K562 (cell line): ENCODE results near the gene ACOX1. TPM values are rescaled to one million over a fixed set of nuclear protein-coding genes. Genes with fewer than 3 reads are reported as not detected.
A peak's percentile ranks its signal among the peaks of the same experiment; 100 is the strongest.

Source experiments
- ILF3 ChIP-seq: fragments of 450-650 bp; IDR thresholded peaks from 2 replicates; pipeline ENCODE4 v1.6.1; 2018; ENCODE audit warnings: antibody characterized with exemption, mild to moderate bottlenecking, moderate library complexity, borderline replicate concordance
- JUNB ChIP-seq: fragments of 450-650 bp; formaldehyde crosslinking; conservative IDR thresholded peaks from 2 replicates; pipeline ENCODE4 v1.4.0; 2020; ENCODE audit warnings: mild to moderate bottlenecking
- KDM1A ChIP-seq, 2 experiments: fragments of 450-650 bp; IDR thresholded peaks; 2 replicates each; pipeline ENCODE4 v1.6.1; 2016; ENCODE audit warnings: mild to moderate bottlenecking in 2 of 2
- KLF10 ChIP-seq: fragments of 250-450 bp; sonication (Bioruptor Pico); IDR thresholded peaks from 2 replicates; pipeline ENCODE4 v1.6.1; 2021; ENCODE audit warnings: matching md5 sums
- MAFF ChIP-seq: IDR thresholded peaks from 2 replicates; pipeline ENCODE4 v1.6.1; 2012; ENCODE audit warnings: low read length, improper control_type of control experiment
- MAZ ChIP-seq, 2 experiments: fragments of 450-650 bp in 1 of 2; sonication (generic) in 1 of 2; formaldehyde crosslinking; IDR thresholded peaks in 1 of 2; conservative IDR thresholded peaks in 1 of 2; 2 replicates each; pipeline versions ENCODE4 v1.4.0 to v1.5.0; 2020; ENCODE audit warnings: mild to moderate bottlenecking in 1 of 2, missing genetic modification reagents in 1 of 2
- PHB ChIP-seq: fragments of 250-450 bp; sonication (Bioruptor Pico); IDR thresholded peaks from 2 replicates; pipeline ENCODE4 v1.5.0; 2021
- RBM17 ChIP-seq: fragments of 200-400 bp; formaldehyde crosslinking; IDR thresholded peaks from 2 replicates; pipeline ENCODE4 v1.6.1; 2017; ENCODE audit warnings: low read depth, mild to moderate bottlenecking, low read length, borderline replicate concordance
- RBM34 ChIP-seq: fragments of 200-400 bp; formaldehyde crosslinking; IDR thresholded peaks from 2 replicates; pipeline ENCODE4 v1.6.1; 2018; ENCODE audit warnings: low read length, borderline replicate concordance; ENCODE audit not compliant: insufficient read depth
- polyA plus RNA-seq, 8 experiments: library from polyadenylated mRNA; depleted of rRNA in 4 of 8; stranded (reverse) in 5 of 8; unstranded in 3 of 8; fragments of >200 nt; fragmentation: Nextera tagmentation in 2 of 8; fragmentation: Illumina TruSeq in 1 of 8; extraction: Ambion mirVana in 2 of 8; extraction: Trizol in 1 of 8; gene quantifications; 2 replicates each; pipeline versions ENCODE4 v1.2.1 to v1.2.3, GENCODE V29; 2011 to 2014; ENCODE audit warnings: inconsistent platforms in 1 of 8, missing spikeins in 1 of 8
- total RNA-seq, 7 experiments: library from RNA; depleted of rRNA in 6 of 7; stranded (reverse); fragments of >200 nt in 6 of 7; fragmentation: Illumina TruSeq in 2 of 7; extraction: Trizol in 2 of 7; gene quantifications; 2 replicates each; pipeline versions ENCODE4 v1.2.1 to v1.2.3, GENCODE V29; 2011 to 2021; ENCODE audit warnings: low replicate concordance in 1 of 7
- TF ChIP-seq, protein P1 (sequence below): fragments of 450-650 bp; formaldehyde crosslinking; IDR thresholded peaks from 2 replicates; pipeline ENCODE4 v1.4.0; 2022; ENCODE audit warnings: missing genetic modification characterization
- TF ChIP-seq, protein P2 (sequence below): fragments of 250-450 bp; sonication (Bioruptor Pico); IDR thresholded peaks from 2 replicates; pipeline ENCODE4 v1.5.0; 2021
- TF ChIP-seq, protein P3 (sequence below): fragments of 450-650 bp; IDR thresholded peaks from 2 replicates; pipeline ENCODE4 v1.6.1; 2016; ENCODE audit warnings: antibody characterized with exemption
- TF ChIP-seq, protein P4 (sequence below): fragments of 200-800 bp; sonication (Bioruptor generic); IDR thresholded peaks from 2 replicates; pipeline ENCODE4 v1.6.1; 2017; ENCODE audit warnings: missing genetic modification characterization, missing compliant biosample characterization

ACOX1 gene
- total and polyA plus RNA-seq, 9 of the 15 experiments (the other 6 are each of a cell fraction or from before 2014, with no cell fraction given) = 7.8 to 24.1 (median 14.5) TPM

DNA sequence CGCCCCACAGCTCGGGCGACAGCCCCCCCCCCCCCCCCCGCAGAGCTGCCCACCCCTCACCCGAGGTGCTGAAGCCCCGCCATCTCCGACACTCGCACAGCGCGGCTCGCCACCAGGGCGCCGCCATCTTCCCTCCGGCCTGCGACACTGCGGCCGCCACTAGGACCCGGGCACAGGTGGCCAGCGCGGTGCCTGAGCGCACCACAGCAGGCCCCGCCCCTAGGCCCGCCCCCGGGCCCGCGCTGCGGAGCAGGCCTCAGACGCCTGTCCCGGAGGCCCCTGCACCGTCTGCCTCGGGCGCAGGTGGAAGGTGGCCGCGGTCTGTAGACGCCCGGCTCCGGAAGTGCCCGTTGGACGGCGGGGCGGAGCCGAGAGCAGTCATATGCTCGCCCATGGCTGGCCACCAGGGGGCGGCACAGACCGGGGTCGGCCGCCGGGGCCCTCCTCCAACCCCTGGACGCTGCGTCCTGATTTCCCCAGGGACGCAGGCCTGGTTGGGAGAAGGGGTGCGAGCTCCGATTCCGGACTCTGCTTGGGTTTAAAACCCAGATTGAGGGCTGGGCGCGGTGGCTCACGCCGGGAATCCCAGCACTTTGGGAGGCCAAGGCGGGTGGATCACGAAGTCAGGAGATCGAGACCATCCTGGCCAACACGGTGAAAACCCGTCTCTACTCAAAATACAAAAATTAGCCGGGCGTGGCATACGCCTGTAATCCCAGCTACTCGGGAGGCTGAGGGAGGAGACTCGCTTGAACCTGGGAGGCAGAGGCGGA lies 74.0 kb downstream of the ACOX1 start, which contains the start of gene MRPL38 (continued):
- TF ChIP-seq, protein P1, sequence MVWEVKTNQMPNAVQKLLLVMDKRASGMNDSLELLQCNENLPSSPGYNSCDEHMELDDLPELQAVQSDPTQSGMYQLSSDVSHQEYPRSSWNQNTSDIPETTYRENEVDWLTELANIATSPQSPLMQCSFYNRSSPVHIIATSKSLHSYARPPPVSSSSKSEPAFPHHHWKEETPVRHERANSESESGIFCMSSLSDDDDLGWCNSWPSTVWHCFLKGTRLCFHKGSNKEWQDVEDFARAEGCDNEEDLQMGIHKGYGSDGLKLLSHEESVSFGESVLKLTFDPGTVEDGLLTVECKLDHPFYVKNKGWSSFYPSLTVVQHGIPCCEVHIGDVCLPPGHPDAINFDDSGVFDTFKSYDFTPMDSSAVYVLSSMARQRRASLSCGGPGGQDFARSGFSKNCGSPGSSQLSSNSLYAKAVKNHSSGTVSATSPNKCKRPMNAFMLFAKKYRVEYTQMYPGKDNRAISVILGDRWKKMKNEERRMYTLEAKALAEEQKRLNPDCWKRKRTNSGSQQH (CRISPR knock-in tag) = no peak
- TF ChIP-seq ILF3 (peak; percentile 41; the same call in 1 of the 2 replicates), MAFF (no peak), MAZ (CRISPR knock-in tag; conservative IDR thresholded peaks at IDR 0.05 in 1 of 2, IDR thresholded peaks at IDR 0.05 in 1 of 2) (peak; percentile 91 to 93), KDM1A (IDR thresholded peaks at IDR 0.05) (peak; percentile 78 to 81), RBM34 (0 out of 2 replicates have a peak, but pooled peaks have one; percentile 86), KLF10 (CRISPR knock-in tag) (no peak), RBM17 (no peak), PHB (no peak), JUNB (CRISPR knock-in tag) (no peak)
- TF ChIP-seq, protein P2, sequence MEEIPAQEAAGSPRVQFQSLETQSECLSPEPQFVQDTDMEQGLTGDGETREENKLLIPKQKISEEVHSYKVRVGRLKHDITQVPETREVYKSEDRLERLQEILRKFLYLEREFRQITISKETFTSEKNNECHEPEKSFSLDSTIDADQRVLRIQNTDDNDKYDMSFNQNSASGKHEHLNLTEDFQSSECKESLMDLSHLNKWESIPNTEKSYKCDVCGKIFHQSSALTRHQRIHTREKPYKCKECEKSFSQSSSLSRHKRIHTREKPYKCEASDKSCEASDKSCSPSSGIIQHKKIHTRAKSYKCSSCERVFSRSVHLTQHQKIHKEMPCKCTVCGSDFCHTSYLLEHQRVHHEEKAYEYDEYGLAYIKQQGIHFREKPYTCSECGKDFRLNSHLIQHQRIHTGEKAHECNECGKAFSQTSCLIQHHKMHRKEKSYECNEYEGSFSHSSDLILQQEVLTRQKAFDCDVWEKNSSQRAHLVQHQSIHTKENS (CRISPR knock-in tag) = no peak
- TF ChIP-seq, protein P3, sequence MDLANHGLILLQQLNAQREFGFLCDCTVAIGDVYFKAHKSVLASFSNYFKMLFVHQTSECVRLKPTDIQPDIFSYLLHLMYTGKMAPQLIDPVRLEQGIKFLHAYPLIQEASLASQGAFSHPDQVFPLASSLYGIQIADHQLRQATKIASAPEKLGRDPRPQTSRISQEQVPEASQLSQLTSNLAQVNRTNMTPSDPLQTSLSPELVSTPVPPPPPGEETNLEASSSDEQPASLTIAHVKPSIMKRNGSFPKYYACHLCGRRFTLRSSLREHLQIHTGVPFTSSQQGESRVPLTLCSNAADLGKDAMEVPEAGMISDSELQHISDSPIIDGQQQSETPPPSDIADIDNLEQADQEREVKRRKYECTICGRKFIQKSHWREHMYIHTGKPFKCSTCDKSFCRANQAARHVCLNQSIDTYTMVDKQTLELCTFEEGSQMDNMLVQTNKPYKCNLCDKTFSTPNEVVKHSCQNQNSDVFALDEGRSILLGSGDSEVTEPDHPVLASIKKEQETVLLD = peak; percentile 47
- TF ChIP-seq, protein P4, sequence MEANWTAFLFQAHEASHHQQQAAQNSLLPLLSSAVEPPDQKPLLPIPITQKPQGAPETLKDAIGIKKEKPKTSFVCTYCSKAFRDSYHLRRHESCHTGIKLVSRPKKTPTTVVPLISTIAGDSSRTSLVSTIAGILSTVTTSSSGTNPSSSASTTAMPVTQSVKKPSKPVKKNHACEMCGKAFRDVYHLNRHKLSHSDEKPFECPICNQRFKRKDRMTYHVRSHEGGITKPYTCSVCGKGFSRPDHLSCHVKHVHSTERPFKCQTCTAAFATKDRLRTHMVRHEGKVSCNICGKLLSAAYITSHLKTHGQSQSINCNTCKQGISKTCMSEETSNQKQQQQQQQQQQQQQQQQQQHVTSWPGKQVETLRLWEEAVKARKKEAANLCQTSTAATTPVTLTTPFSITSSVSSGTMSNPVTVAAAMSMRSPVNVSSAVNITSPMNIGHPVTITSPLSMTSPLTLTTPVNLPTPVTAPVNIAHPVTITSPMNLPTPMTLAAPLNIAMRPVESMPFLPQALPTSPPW (CRISPR knock-in tag) = peak; percentile 62; the same call in 1 of the 2 replicates
